ENCODE measurements around the gene PARP14.
"Not testable (repeated sequence)": the region's sequence is repeated elsewhere in the genome, so short reads cannot be mapped to it uniquely, and the experiment has no call there.

PARP14 gene

DNA sequence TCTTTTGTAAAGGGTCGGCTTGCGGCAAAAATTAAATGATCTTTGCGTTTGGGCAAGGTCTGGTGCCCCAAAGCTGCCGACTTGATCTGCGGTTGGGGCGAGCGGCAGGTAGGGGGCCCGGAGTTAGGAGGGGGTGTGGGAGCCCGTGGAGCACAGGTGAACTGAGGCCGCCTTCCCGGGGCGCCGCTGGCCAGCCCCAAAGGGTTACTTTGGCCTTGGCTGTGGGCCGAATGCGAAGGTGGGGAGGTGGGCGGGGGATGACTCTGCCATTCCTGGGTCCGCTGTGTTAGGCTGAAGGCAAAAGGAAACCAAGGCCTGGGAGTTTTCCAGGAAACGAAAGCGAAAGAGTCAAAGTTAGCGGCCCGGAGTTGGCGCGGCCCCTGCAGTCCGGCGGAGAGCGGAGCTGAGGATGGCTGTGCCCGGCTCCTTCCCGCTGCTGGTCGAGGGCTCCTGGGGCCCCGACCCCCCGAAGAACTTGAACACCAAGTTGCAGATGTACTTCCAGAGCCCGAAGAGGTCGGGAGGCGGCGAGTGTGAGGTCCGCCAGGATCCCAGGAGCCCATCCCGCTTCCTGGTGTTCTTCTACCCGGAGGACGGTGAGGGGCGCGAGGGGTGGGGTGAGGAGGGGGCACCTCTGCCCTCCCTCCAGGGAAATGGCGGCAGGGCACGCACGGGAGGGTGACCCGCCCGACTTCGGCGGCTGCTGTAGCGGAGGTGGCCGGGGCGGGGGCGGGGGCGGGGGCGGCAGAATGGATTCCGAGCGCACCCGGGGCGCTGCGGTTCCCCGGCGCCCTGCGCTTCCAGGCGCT lies at the start of gene PARP14:
Gene PARP14, plus strand, starts transcription at position 365 of the 809 bp plus-strand sequence. Its CDS starts 45 bp downstream, at position 410.
- DNase-seq (ENCODE audit: low read depth in 2 of 2) = peak; percentile 19 to 30

- peak; percentile 7 to 10 for DNase-seq (ENCODE audit: low read depth in 2 of 2)
Measured at GRCh38 chr3:122635789-122636188, 44.9 kb upstream of the PARP14 start.

DNA sequence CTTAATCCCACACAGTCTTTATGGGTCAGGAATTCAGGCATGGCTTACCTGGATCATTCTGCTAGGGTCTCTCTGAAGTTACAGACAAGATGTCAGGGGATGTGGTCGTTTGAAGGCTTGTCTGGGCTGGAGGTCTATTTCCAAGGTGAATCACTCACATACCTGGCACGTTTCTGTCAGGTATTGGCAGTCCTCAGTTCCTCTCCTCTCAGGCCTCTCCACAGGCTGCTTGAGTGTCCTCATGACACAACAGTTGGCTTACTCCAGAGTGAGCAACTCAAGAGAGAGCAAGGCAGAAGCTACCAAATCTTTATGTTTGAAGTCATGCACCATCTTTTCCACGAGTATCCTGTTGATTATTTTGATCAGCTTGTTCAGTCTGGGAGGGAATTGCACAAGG lies 43.9 kb upstream of the PARP14 start:
- DNase-seq (ENCODE audit: low read depth in 2 of 2) = no peak

- DNase-seq (ENCODE audit: low read depth in 2 of 2) = no peak
Measured at GRCh38 chr3:122640437-122640999, 40.1 kb upstream of the PARP14 start.

DNA sequence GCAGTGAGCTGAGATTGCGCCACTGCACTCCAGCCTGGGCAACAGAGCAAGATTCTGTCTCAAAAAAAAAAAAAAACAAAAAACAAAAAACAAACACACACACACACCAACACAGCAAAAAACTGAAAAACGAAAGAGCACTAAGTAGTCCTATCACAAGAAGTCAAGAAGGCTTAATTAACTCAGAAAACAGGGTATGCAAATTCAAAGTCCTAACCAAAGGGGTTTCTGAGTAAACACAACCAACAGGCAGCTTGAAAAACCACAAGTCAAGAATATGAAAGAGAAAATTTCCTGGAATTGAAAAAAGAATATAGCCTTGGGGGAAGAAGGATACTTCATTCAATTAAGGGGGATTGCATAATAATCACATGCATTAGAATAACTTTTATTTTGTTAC lies 37.7 kb upstream of the PARP14 start:
- DNase-seq (ENCODE audit: low read depth in 2 of 2) = no peak

- no peak for DNase-seq (ENCODE audit: low read depth in 2 of 2)
Measured at GRCh38 chr3:122646146-122646988, 34.3 kb upstream of the PARP14 start.

GRCh38 chr3:122651233-122651907 lies 29.3 kb upstream of the PARP14 start:
- not testable (repeated sequence) for DNase-seq (ENCODE audit: low read depth in 2 of 2)

DNA sequence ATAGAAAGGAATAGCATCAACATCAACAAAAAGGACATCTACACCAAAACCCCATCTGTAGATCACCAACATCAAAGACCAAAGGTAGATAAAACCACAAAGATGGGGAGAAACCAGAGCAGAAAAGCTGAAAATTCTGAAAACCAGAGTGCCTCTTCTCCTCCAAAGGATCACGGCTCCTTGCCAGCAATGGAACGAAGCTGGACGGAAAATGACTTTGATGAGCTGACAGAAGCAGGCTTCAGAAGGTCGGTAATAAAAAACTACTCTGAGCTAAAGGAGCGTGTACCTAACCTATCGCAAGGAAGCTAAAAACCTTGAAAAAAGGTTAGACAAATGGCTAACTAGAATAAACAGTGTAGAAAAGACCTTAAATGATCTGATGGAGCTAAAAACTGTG lies 28.7 kb upstream of the PARP14 start:
- not testable (repeated sequence) for DNase-seq (ENCODE audit: low read depth in 2 of 2)

- DNase-seq (ENCODE audit: low read depth in 2 of 2) = not testable (repeated sequence)
Measured at GRCh38 chr3:122658336-122658735, 22.3 kb upstream of the PARP14 start.

- DNase-seq (ENCODE audit: low read depth in 2 of 2) = no peak
Measured at GRCh38 chr3:122660297-122660974, 20.2 kb upstream of the PARP14 start.

DNA sequence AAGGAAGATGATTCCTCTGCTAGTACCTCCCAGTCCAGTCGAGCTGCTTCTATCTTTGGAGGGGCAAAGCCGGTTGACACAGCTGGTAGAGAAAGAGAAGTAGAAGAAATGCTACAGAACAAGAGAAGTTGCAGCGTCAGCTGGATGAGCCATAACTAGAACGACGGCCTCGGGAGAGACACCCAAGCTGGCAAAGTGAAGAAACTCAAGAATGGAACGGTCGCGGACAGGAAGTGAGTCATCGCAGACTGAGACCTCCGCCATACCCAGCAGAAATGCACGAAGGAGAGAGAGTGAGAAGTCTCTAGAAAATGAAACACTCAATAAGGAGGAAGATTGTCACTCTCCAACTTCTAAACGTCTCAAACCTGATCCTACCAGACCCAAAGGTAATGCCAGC lies 19.0 kb upstream of the PARP14 start:
- DNase-seq (ENCODE audit: low read depth in 2 of 2) = no peak

- DNase-seq (ENCODE audit: low read depth in 2 of 2) = no peak
Measured at GRCh38 chr3:122662505-122662904, 18.1 kb upstream of the PARP14 start.

- DNase-seq (ENCODE audit: low read depth in 2 of 2) = no peak
Measured at GRCh38 chr3:122665226-122665786, 15.3 kb upstream of the PARP14 start.

GRCh38 chr3:122665881-122666280 lies 14.8 kb upstream of the PARP14 start:
- DNase-seq (ENCODE audit: low read depth in 2 of 2) = no peak

DNA sequence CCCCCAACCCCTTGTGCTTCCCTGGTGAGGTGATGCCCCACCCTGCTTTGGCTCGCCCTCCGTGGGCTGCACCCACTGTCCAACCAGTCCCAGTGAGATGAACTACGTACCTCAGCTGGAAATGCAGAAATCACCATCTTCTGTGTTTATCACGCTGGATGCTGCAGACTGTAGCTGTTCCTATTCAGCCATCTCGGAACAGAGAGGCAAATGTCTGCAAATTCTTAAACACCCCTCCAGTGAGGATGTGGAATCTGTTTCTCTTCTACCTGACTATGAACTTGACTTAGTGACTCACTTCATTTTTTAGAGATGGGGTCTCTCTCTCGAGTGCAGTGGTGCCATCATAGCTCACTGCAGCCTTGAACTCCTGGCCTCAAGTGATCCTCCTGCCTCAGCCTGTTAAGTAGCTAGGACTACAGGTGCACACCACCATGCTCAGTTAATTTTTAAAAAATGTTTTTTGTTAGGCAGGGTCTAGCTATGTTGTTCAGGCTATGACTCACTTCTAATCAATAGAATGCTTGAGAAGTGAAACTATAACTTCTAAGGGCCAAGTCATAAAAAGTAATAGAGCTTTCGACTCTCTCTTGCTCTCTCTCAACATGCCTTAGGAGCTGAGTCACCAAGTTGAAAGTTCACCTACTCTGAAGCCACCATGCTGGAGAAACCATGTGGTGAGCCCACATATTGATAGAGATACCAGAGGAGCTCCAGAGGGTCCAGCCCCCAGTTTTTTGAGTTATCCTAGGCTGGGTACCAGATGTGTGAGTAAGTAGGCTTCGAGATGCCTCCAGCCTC lies 11.5 kb upstream of the PARP14 start:
- DNase-seq (ENCODE audit: low read depth in 2 of 2) = peak; percentile 60 to 61

GRCh38 chr3:122671553-122671952 lies 9.1 kb upstream of the PARP14 start:
- DNase-seq (ENCODE audit: low read depth in 2 of 2) = no peak

GRCh38 chr3:122674339-122674738 lies 6.3 kb upstream of the PARP14 start:
- DNase-seq (ENCODE audit: low read depth in 2 of 2) = no peak

- DNase-seq (ENCODE audit: low read depth in 2 of 2) = no peak
Measured at GRCh38 chr3:122676759-122677158, 3.9 kb upstream of the PARP14 start.

GRCh38 chr3:122677216-122677615 lies 3.4 kb upstream of the PARP14 start:
- no peak for DNase-seq (ENCODE audit: low read depth in 2 of 2)

DNA sequence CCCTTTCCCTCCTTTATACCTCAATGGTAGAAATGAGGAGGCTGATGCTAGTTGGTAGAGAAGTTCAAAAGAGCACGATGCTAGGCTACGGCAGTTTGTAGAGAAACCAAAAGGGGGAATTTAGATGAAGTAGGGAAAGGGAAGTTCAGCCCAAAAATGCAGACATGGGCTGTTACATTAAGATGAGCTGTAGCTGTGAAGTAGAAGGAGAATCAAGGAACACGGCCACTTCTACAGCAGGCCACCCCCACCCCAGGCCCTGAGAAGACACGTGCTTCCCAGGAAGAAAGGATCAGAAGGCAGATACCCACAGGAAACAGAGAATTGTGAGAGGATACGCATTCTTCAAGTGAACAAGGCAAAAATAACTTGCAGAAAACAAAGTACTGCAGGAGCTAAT lies 2.1 kb upstream of the PARP14 start:
- DNase-seq (ENCODE audit: low read depth in 2 of 2) = no peak

All from fibroblast of skin of left biceps (primary cell).